ENCODE measurements around the gene ELMO1.

Gene ELMO1

GRCh38 chr7:37267251-37267650, 181.4 kb downstream of the ELMO1 start:
- no peak for DNase-seq (ENCODE audit: low spot score)

GRCh38 chr7:37265876-37266275, 182.8 kb downstream of the ELMO1 start:
- no peak for DNase-seq (ENCODE audit: low spot score)

- no peak for DNase-seq (ENCODE audit: low spot score)
Observed at GRCh38 chr7:37265006-37265405, 183.7 kb downstream of the ELMO1 start.

GRCh38 chr7:37262181-37262580, 186.5 kb downstream of the ELMO1 start:
- no peak for DNase-seq (ENCODE audit: low spot score)

- DNase-seq (ENCODE audit: low spot score) = no peak
Observed at GRCh38 chr7:37259319-37259821, 189.3 kb downstream of the ELMO1 start.

- no peak for DNase-seq (ENCODE audit: low spot score)
Observed at GRCh38 chr7:37256631-37257030, 192.0 kb downstream of the ELMO1 start.

- no peak for DNase-seq (ENCODE audit: low spot score)
Observed at GRCh38 chr7:37255327-37255944, 193.2 kb downstream of the ELMO1 start.

- no peak for DNase-seq (ENCODE audit: low spot score)
Observed at GRCh38 chr7:37251222-37251621, 197.4 kb downstream of the ELMO1 start.

GRCh38 chr7:37249240-37249639, 199.4 kb downstream of the ELMO1 start:
- DNase-seq (ENCODE audit: low spot score) = no peak

GRCh38 chr7:37248396-37248861, 200.2 kb downstream of the ELMO1 start:
- no peak for DNase-seq (ENCODE audit: low spot score)

- DNase-seq (ENCODE audit: low spot score) = no peak
Observed at GRCh38 chr7:37247861-37248260, 200.8 kb downstream of the ELMO1 start.

- DNase-seq (ENCODE audit: low spot score) = no peak
Observed at GRCh38 chr7:37245590-37245989, 203.1 kb downstream of the ELMO1 start.

- DNase-seq (ENCODE audit: low spot score) = no peak
Observed at GRCh38 chr7:37236906-37237305, 211.8 kb downstream of the ELMO1 start.

- DNase-seq (ENCODE audit: low spot score) = no peak
Observed at GRCh38 chr7:37235813-37236212, 212.9 kb downstream of the ELMO1 start.

GRCh38 chr7:37234928-37235327, 213.7 kb downstream of the ELMO1 start:
- DNase-seq (ENCODE audit: low spot score) = peak; percentile 30

GRCh38 chr7:37234334-37234733, 214.3 kb downstream of the ELMO1 start:
- no peak for DNase-seq (ENCODE audit: low spot score)

GRCh38 chr7:37231613-37232012, 217.1 kb downstream of the ELMO1 start:
- no peak for DNase-seq (ENCODE audit: low spot score)

GRCh38 chr7:37230221-37230620, 218.4 kb downstream of the ELMO1 start:
- no peak for DNase-seq (ENCODE audit: low spot score)

- DNase-seq (ENCODE audit: low spot score) = no peak
Observed at GRCh38 chr7:37229381-37229780, 219.3 kb downstream of the ELMO1 start.

- no peak for DNase-seq (ENCODE audit: low spot score)
Observed at GRCh38 chr7:37225285-37225969, 223.2 kb downstream of the ELMO1 start.

GRCh38 chr7:37224746-37225145, 223.9 kb downstream of the ELMO1 start:
- DNase-seq (ENCODE audit: low spot score) = no peak

GRCh38 chr7:37220664-37221063, 228.0 kb downstream of the ELMO1 start:
- no peak for DNase-seq (ENCODE audit: low spot score)

- no peak for DNase-seq (ENCODE audit: low spot score)
Observed at GRCh38 chr7:37218956-37219355, 229.7 kb downstream of the ELMO1 start.

- DNase-seq (ENCODE audit: low spot score) = no peak
Observed at GRCh38 chr7:37216923-37217322, 231.7 kb downstream of the ELMO1 start.
